DLD1 (cell line): ENCODE results near the gene RPA1.

ENCODE experiments used
- in situ Hi-C: cut with HindIII; loops from 2 replicates; pipeline ENCODE4 v1.10.0; 2017; ENCODE audit warnings: low sequenced_read_pairs

Gene RPA1

GRCh38 chr17:1907909-1908698 lies 78.3 kb downstream of the RPA1 start:
- in situ Hi-C loops: no loop called here

GRCh38 chr17:1908699-1909309 lies 79.0 kb downstream of the RPA1 start:
- in situ Hi-C loops: no loop called here

GRCh38 chr17:1909985-1910384 lies 80.2 kb downstream of the RPA1 start:
- in situ Hi-C loops: no loop called here

GRCh38 chr17:1912146-1912545 lies 82.3 kb downstream of the RPA1 start:
- in situ Hi-C loops: no loop called here

GRCh38 chr17:1913702-1914101 lies 83.9 kb downstream of the RPA1 start:
- in situ Hi-C loops: no loop called here

- in situ Hi-C loops: loop anchor here (5.0 kb wide), 1 partner anchor 32 kb away; no protein-coding TSS in a partner anchor
Observed at GRCh38 chr17:1914661-1915083, 84.9 kb downstream of the RPA1 start.

- in situ Hi-C loops: loop anchor here (5.0 kb wide), 1 partner anchor 34 kb away; no protein-coding TSS in a partner anchor
Observed at GRCh38 chr17:1915889-1916288, 86.1 kb downstream of the RPA1 start.

- in situ Hi-C loops: loop anchor here (5.0 kb wide), 1 partner anchor 34 kb away; no protein-coding TSS in a partner anchor
Observed at GRCh38 chr17:1916316-1916715, 86.5 kb downstream of the RPA1 start.

- in situ Hi-C loops: loop anchor here (5.0 kb wide), 1 partner anchor 35 kb away; no protein-coding TSS in a partner anchor
Observed at GRCh38 chr17:1916963-1917715, 87.3 kb downstream of the RPA1 start.

GRCh38 chr17:1918346-1919162 lies 88.7 kb downstream of the RPA1 start:
- in situ Hi-C loops: loop anchor here (5.0 kb wide), 1 partner anchor 36 kb away; no protein-coding TSS in a partner anchor

GRCh38 chr17:1919201-1919600 lies 89.4 kb downstream of the RPA1 start:
- in situ Hi-C loops: loop anchor here (5.0 kb wide), 1 partner anchor 37 kb away; no protein-coding TSS in a partner anchor

- in situ Hi-C loops: no loop called here
Observed at GRCh38 chr17:1920948-1921351, 91.1 kb downstream of the RPA1 start.

GRCh38 chr17:1928976-1929375 lies 99.2 kb downstream of the RPA1 start:
- in situ Hi-C loops: no loop called here

- in situ Hi-C loops: no loop called here
Observed at GRCh38 chr17:1930337-1930645, 100.5 kb downstream of the RPA1 start.

- in situ Hi-C loops: no loop called here
Observed at GRCh38 chr17:1931844-1932579, 102.2 kb downstream of the RPA1 start.

GRCh38 chr17:1933875-1934715 lies 104.3 kb downstream of the RPA1 start:
- in situ Hi-C loops: no loop called here

- in situ Hi-C loops: no loop called here
Observed at GRCh38 chr17:1934901-1935300, 105.1 kb downstream of the RPA1 start.

GRCh38 chr17:1936766-1937165 lies 107.0 kb downstream of the RPA1 start:
- in situ Hi-C loops: no loop called here

- in situ Hi-C loops: no loop called here
Observed at GRCh38 chr17:1937461-1937860, 107.7 kb downstream of the RPA1 start.
